ENCODE results near the gene ZNF469. TPM values are rescaled to one million over a fixed set of nuclear protein-coding genes. Genes with fewer than 3 reads are reported as not detected.

The ZNF469 gene
- total and polyA plus RNA-seq, 2 of the 13 experiments (the other 11 are each of a cell fraction or from before 2014, with no cell fraction given) = not detected

- no peak for TF ChIP-seq NONO (IDR thresholded peaks at IDR 0.05)
- TF ChIP-seq NONO (CRISPR knock-in tag; conservative IDR thresholded peaks at IDR 0.05) = no peak
- TF ChIP-seq, protein P1, sequence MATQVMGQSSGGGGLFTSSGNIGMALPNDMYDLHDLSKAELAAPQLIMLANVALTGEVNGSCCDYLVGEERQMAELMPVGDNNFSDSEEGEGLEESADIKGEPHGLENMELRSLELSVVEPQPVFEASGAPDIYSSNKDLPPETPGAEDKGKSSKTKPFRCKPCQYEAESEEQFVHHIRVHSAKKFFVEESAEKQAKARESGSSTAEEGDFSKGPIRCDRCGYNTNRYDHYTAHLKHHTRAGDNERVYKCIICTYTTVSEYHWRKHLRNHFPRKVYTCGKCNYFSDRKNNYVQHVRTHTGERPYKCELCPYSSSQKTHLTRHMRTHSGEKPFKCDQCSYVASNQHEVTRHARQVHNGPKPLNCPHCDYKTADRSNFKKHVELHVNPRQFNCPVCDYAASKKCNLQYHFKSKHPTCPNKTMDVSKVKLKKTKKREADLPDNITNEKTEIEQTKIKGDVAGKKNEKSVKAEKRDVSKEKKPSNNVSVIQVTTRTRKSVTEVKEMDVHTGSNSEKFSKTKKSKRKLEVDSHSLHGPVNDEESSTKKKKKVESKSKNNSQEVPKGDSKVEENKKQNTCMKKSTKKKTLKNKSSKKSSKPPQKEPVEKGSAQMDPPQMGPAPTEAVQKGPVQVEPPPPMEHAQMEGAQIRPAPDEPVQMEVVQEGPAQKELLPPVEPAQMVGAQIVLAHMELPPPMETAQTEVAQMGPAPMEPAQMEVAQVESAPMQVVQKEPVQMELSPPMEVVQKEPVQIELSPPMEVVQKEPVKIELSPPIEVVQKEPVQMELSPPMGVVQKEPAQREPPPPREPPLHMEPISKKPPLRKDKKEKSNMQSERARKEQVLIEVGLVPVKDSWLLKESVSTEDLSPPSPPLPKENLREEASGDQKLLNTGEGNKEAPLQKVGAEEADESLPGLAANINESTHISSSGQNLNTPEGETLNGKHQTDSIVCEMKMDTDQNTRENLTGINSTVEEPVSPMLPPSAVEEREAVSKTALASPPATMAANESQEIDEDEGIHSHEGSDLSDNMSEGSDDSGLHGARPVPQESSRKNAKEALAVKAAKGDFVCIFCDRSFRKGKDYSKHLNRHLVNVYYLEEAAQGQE (IDR thresholded peaks at IDR 0.05; ENCODE audit: borderline replicate concordance in 1 of 2, low read depth in 1 of 2, low read length in 2 of 2) = no peak
- TF ChIP-seq NFATC3 (CRISPR knock-in tag; IDR thresholded peaks at IDR 0.05) = no peak
- no peak for TF ChIP-seq SUZ12 (IDR thresholded peaks at IDR 0.05; ENCODE audit: low read depth, low read length)
- TF ChIP-seq ZNF629 (CRISPR knock-in tag; conservative IDR thresholded peaks at IDR 0.05) = no peak
- no peak for TF ChIP-seq MTF2 (CRISPR knock-in tag; IDR thresholded peaks at IDR 0.05; ENCODE audit: borderline replicate concordance)
- no peak for TF ChIP-seq RBM22 (optimal IDR thresholded peaks at IDR 0.05; ENCODE audit: low read length)
- no peak for TF ChIP-seq SOX6 (IDR thresholded peaks at IDR 0.05)
- TF ChIP-seq SOX6 (CRISPR knock-in tag; IDR thresholded peaks at IDR 0.05) = peak; percentile 32; the same call in 1 of the 2 replicates
- TF ChIP-seq IRX3 (CRISPR knock-in tag; IDR thresholded peaks at IDR 0.05; ENCODE audit: borderline replicate concordance, low read depth) = no peak
- no peak for TF ChIP-seq NR2F2 (IDR thresholded peaks at IDR 0.05; ENCODE audit: borderline replicate concordance, low read depth)
- TF ChIP-seq SMAD1 (CRISPR knock-in tag; IDR thresholded peaks at IDR 0.05; ENCODE audit: borderline replicate concordance, low read depth) = no peak
- no peak for TF ChIP-seq ZNF580 (CRISPR knock-in tag; IDR thresholded peaks at IDR 0.05; ENCODE audit: borderline replicate concordance, low read depth)
- no peak for TF ChIP-seq NFIB (CRISPR knock-in tag; IDR thresholded peaks at IDR 0.05; ENCODE audit: borderline replicate concordance)
- no peak for TF ChIP-seq ZNF781 (CRISPR knock-in tag; IDR thresholded peaks at IDR 0.05; ENCODE audit: borderline replicate concordance, not compliant biosample characterization)
- no peak for TF ChIP-seq ZNF605 (CRISPR knock-in tag; IDR thresholded peaks at IDR 0.05)
- TF ChIP-seq MLLT10 (CRISPR knock-in tag; IDR thresholded peaks at IDR 0.05) = no peak
- TF ChIP-seq YEATS4 (CRISPR knock-in tag; IDR thresholded peaks at IDR 0.05; ENCODE audit: borderline replicate concordance) = no peak
- TF ChIP-seq ARHGAP35 (CRISPR knock-in tag; IDR thresholded peaks at IDR 0.05; ENCODE audit: borderline replicate concordance) = no peak
- TF ChIP-seq ZNF274 (CRISPR knock-in tag; IDR thresholded peaks at IDR 0.05) = no peak
- TF ChIP-seq PRDM4 (CRISPR knock-in tag; IDR thresholded peaks at IDR 0.05; ENCODE audit: borderline replicate concordance) = no peak
These were observed 13.2 kb downstream of the ZNF469 start (continued) for GRCh38 chr16:88395669-88396584.
